ENCODE data around the gene KLHL22.

- TF ChIP-seq KLF16 (CRISPR knock-in tag; IDR thresholded peaks at IDR 0.05) (no peak), SP1 (IDR thresholded peaks at IDR 0.05) (no peak), SP1 (CRISPR knock-in tag; IDR thresholded peaks at IDR 0.05) (no peak)
- TF ChIP-seq, protein P1, sequence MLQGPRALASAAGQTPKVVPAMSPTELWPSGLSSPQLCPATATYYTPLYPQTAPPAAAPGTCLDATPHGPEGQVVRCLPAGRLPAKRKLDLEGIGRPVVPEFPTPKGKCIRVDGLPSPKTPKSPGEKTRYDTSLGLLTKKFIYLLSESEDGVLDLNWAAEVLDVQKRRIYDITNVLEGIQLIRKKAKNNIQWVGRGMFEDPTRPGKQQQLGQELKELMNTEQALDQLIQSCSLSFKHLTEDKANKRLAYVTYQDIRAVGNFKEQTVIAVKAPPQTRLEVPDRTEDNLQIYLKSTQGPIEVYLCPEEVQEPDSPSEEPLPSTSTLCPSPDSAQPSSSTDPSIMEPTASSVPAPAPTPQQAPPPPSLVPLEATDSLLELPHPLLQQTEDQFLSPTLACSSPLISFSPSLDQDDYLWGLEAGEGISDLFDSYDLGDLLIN (CRISPR knock-in tag; IDR thresholded peaks at IDR 0.05; ENCODE audit: borderline replicate concordance): no peak
Observed at GRCh38 chr22:20435436-20436306, 59.9 kb downstream of the KLHL22 start.

Data from HepG2 (cell line).